ENCODE results near the gene PARS2.

PARS2 gene

DNA sequence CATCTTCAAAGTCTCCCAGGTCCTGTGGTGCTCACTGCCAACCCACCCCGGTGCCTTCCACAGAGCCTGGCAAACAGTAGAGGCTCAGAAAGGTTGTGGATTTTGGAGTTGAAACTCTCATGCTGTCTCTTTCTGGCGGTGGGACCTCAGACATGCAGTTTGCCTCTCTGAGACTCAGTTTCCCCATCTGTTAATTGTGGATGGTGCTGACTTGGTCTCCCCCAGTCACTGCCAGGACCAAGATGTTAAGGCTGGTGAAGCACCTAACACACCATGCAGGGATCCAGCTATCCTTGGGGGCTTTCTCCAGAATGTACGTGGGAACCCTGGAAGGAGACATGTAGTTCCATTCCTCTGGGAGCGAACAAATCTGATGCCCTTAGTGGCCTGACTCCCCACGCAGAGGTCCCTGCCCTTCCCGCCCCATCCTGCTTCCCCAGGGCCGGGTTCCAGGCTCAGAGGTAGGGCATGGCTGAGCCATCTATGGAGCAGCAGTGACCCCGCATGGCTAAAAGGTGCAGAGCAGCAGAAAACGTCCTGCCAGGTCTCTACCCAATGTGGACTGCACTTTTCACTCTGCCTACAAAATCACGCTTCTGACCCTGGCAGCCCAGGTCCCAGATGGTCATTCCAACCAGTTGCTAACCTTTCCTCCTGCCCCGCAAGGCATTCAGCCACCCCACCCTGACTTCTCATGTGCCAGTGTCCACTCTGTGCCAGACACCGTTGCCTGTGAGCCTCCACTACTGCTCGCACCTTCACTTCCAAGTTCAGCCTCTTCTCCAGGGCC is 46.0 kb upstream of the PARS2 start:
- H3K4me3 ChIP-seq (ENCODE audit: low read depth, low read length), result no peak overlapping the region
- TF ChIP-seq, protein P1, sequence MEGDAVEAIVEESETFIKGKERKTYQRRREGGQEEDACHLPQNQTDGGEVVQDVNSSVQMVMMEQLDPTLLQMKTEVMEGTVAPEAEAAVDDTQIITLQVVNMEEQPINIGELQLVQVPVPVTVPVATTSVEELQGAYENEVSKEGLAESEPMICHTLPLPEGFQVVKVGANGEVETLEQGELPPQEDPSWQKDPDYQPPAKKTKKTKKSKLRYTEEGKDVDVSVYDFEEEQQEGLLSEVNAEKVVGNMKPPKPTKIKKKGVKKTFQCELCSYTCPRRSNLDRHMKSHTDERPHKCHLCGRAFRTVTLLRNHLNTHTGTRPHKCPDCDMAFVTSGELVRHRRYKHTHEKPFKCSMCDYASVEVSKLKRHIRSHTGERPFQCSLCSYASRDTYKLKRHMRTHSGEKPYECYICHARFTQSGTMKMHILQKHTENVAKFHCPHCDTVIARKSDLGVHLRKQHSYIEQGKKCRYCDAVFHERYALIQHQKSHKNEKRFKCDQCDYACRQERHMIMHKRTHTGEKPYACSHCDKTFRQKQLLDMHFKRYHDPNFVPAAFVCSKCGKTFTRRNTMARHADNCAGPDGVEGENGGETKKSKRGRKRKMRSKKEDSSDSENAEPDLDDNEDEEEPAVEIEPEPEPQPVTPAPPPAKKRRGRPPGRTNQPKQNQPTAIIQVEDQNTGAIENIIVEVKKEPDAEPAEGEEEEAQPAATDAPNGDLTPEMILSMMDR (IDR thresholded peaks at IDR 0.05; ENCODE audit: borderline replicate concordance, insufficient read depth, low read depth, low read length), result peak; percentile 87

GRCh38 chr1:54809496-54810074 is 45.3 kb upstream of the PARS2 start:
- TF ChIP-seq, protein P1 (IDR thresholded peaks at IDR 0.05; ENCODE audit: borderline replicate concordance, insufficient read depth, low read depth, low read length), result no peak
- H3K4me3 ChIP-seq (ENCODE audit: low read depth, low read length), result no peak overlapping the region

- TF ChIP-seq, protein P1 (IDR thresholded peaks at IDR 0.05; ENCODE audit: borderline replicate concordance, insufficient read depth, low read depth, low read length), result no peak
Measured at GRCh38 chr1:54808443-54809207, 44.3 kb upstream of the PARS2 start.

DNA sequence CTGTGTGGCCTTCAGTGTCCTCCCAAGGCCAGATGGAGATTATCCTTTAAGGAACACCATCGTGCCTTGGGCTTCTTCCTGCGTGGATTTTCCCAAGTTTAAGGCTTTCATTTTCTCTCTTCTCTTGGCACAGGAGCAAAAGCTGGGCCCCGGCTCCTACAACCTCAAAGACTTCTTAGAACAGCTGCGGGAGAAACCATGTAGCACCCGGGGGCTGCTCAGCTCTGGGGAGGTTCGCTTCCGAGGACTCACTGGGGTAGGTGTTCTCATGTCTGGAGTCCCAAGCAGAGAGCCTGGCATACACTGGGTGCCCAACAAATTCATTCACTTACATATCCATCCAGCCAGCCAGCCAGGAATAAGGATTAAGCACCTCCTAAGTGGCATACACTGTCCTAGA is 43.4 kb upstream of the PARS2 start:
- TF ChIP-seq, protein P1 (IDR thresholded peaks at IDR 0.05; ENCODE audit: borderline replicate concordance, insufficient read depth, low read depth, low read length), result no peak
- no peak overlapping the region for H3K4me3 ChIP-seq (ENCODE audit: low read depth, low read length)

More at GRCh38 chr1:54808443-54809207, 44.3 kb upstream of the PARS2 start:
- H3K4me3 ChIP-seq (ENCODE audit: low read depth, low read length), result no peak overlapping the region

- no peak overlapping the region for H3K4me3 ChIP-seq (ENCODE audit: low read depth, low read length)
- TF ChIP-seq, protein P1 (IDR thresholded peaks at IDR 0.05; ENCODE audit: borderline replicate concordance, insufficient read depth, low read depth, low read length), result no peak
Measured at GRCh38 chr1:54806931-54807611, 42.7 kb upstream of the PARS2 start.

- TF ChIP-seq, protein P1 (IDR thresholded peaks at IDR 0.05; ENCODE audit: borderline replicate concordance, insufficient read depth, low read depth, low read length), result no peak
- H3K4me3 ChIP-seq (ENCODE audit: low read depth, low read length), result no peak overlapping the region
Measured at GRCh38 chr1:54805981-54806381, 41.7 kb upstream of the PARS2 start.

Measured in GM12875 (cell line).